NCI-H524 (cell line): Measurements from ENCODE around the gene APBB2.
"Not testable (repeated sequence)": the region's sequence is repeated elsewhere in the genome, so short reads cannot be mapped to it uniquely, and the experiment has no call there.

Experiments used
- DNase-seq, 2 experiments: peaks; one replicate each; lab custom pipeline; 2025; lab: John Stamatoyannopoulos, UW

Gene APBB2

GRCh38 chr4:41157009-41157408 lies 57.3 kb downstream of the APBB2 start:
- DNase-seq, result peak; percentile 86 to 97

DNA sequence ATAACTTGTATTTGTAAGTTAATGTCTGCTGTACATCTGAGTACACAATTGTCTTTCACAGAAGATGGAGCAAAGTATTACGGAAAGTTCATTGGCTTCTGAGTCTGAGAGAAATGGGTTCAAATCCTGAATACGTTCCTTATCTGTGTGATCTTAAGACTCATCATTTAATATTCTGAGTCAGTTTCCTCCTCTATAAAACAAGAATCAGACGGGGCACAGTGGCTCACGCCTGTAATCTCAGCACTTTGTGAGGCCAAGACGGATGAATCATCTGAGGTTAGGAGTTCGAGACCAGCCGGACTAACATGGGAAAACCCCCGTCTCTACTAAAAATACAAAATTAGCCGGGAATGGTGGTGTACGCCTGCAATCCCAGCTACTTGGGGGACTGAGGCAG lies 57.8 kb downstream of the APBB2 start:
- no peak for DNase-seq

GRCh38 chr4:41155194-41155830 lies 59.0 kb downstream of the APBB2 start:
- DNase-seq, result no peak

GRCh38 chr4:41154814-41155177 lies 59.5 kb downstream of the APBB2 start:
- no peak for DNase-seq

- DNase-seq, result no peak
These were observed 60.1 kb downstream of the APBB2 start for GRCh38 chr4:41154010-41154813.

DNA sequence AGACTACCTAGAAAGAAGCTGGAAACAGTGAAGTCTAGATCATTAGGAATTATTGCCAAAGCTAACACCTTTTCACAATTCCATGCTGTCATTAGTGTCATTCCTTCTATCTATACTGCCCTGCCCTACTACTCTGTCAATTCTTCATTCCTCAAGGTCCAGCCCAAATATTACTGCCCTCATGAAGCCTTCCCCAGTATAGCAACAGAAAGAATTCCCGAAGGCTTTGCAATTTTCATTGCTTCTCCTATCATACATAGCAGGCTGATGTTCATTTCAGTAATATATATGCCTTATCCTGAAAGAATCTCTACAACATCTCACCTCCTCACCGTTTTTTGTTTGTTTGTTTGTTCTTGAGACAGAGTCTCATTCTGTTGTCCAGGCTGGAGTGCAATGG lies 63.9 kb downstream of the APBB2 start:
- DNase-seq, result no peak

DNA sequence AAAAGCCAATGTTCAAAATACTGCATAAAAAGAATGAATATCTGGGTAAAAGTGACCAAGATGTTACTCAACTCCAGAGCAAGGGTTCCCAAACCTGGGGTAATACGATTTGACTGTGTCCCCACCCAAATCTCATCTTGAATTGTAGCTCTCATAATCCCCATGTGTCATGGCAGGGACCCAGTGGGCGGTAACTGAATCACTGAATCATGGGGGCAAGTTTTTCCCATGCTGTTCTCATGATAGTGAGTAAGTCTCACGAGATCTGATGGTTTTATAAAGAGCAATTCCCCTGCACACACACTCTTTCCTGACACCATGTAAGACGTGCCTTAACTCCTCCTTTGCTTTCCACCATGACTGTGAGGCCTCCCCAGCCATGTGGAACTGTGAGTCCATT lies 64.8 kb downstream of the APBB2 start:
- DNase-seq, result not testable (repeated sequence)

DNA sequence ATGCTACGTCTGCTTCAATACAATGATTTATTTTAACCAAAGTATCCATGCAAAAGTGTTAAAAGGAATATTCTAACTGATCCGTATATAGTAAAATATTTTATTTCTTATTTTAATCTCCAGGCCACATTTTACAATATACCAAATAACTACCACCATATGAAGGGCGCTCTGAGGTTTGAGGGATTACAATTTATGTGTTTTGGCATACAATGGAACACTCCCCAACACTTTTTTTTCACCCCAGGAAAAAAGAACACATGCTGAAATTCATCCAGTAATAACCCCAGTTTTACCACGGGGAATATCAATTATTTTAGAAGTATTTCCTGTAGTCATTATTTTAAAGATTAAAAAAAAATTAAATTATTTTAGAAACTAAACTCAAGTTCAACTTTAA lies 65.4 kb downstream of the APBB2 start:
- no peak for DNase-seq

- no peak for DNase-seq
These were observed 66.0 kb downstream of the APBB2 start for GRCh38 chr4:41148292-41148691.

DNA sequence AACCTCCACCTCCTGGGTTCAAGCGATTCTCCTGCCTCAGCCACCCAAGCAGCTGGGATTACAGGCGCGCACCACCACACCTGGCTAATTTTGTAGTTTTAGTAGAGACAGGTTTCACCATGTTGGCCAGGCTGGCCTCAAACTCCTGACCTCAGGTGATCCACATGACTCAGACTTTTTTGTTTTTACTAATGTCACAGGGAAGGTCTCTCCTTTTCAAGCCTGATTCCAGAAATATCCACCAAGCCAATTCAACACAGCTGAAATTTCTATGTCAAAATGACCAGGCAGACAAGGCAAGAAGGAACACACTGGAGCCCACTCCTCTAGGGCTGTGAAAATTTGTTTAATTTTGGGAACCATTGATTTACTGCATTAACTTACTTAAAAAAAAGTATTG lies 66.8 kb downstream of the APBB2 start:
- not testable (repeated sequence) for DNase-seq

DNA sequence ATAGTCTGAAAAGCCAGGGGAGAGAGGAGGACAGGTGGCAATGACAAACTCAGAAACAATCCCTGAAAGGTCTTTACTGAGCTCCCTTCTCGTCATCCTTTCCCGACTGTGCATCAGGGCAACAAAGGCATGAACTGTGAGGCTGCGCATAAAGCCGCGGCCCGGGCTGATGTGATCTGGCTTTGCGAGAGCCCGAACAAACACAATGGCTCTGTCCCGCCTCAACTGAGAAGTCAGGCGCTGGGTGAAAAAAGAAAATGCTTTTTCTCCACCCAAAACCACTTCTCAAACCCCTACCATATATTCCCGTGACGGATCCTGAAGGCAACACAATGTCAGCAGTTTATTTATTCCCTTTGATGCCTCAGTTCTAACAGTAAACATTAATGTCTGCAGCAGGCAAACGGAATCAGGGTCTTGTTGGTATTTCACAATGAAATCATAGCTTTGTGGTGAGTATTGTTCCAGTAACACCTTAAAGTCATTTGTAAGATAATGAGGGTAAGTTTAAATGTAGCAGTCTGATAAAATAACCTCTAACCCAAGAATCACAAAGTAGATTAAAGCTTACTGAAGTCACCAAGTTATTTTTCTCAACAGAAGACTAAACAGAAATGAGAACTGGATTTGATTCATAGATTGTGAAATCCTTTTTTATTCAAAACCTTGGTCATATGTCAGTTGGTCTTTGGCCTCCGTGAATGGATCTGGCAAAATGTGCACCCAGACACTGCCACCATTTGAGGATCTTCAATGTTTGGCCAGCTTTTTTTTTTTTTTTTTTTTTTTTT lies 67.4 kb downstream of the APBB2 start:
- DNase-seq, result no peak

- no peak for DNase-seq
These were observed 68.1 kb downstream of the APBB2 start for GRCh38 chr4:41146196-41146595.

DNA sequence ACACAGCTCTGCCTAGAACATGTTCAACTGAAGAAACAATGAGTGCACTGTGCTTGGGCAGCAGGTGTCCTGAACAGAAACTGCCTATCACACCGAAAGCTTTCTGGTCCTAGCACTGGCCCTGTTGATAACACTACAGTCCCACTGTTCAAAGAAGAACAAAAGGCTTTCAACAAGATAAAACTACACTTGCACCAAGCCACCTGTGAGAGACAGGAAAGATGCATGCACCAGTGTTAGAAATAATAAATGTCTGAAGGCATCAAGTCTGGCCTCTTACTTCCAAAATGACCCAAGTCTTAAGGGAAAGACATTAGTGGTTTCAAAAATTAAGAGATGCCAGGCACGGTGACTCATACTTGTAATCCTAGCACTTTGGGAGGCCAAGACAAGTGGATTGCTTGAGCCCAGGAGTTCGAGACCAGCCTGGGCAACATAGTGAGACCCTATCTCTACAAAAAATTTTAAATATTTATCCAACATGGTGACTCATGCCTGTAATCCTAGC lies 68.7 kb downstream of the APBB2 start:
- no peak for DNase-seq

GRCh38 chr4:41144812-41145211 lies 69.5 kb downstream of the APBB2 start:
- DNase-seq, result no peak

GRCh38 chr4:41144040-41144379 lies 70.3 kb downstream of the APBB2 start:
- no peak for DNase-seq

GRCh38 chr4:41143311-41144039 lies 70.9 kb downstream of the APBB2 start:
- DNase-seq, result no peak

DNA sequence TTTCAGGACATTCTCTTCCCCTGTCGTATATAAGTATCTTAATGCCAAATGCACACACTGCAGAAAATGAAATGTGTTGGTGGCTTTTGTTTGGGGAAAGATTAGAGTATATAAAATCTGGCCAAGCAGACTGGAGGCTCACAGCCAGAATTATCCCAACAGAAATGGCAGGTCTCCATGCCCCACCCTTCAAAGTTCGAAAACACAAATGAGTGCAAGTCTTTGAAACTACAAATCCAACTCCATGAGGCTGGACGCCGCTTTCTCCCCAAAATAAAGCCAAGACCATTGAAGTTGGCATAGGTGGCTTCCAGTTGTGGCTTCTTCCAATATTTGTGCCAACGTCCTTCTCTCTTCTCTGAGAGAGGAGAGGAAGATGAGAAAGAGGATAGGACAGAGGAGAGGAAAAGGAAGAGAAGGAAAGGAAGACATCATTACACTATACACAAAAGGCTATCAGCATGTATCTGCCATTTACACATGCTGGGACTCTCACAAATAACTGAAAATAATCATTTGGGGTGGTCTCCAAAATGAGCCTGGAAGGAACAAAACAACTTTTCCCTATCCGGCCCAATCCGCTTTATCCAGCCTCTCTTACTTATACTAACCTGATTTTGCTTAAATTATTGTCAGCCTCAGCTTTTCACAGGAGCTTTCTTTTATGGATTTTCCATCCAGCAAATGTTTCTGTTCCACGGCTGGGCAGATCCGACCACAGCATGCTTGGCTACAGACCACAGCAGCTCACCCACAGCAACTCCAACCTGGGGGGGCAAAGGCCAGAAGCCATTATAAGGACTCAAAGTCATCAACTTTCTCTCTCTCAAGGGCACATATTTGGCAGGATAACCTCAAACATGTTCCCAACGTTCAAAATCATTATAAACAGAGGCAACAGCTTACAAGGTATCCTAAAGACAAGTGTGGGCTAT lies 71.7 kb downstream of the APBB2 start:
- DNase-seq, result no peak

DNA sequence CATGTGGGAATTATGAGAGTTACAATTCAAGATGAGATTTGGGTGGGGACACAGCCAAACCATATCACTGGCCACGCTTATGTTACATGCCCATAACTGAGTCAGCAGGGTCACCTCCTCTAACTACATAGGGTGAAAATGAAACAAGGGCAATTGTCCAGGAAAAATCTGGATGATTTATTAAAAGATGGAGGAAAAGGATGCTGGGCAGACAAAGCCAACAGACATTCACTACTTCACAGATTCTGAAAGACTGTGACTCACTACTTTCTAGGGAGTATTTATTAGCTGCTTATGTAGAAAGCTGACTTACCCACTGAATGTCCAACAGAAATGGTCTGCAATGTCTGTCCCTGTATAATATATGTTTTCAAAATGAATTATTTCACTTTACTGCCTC lies 72.4 kb downstream of the APBB2 start:
- no peak for DNase-seq

GRCh38 chr4:41140410-41140809 lies 73.9 kb downstream of the APBB2 start:
- DNase-seq, result no peak

DNA sequence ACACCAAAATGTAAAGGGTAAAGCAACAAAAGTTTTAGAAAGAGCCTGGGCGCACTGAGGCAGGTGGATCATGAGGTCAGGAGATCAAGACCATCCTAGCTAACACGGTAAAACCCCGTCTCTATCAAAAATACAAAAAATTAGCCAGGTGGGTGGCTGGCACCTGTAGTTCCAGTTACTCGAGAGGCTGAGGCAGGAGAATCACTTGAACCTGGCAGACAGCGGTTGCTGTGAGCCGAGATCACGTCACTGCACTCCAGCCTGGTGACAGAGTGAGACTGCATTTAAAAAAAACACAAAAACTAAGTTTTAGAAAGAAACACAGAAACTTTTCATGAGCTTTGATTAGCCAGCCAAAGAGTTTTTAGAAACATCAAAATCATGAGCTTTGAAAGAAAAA lies 76.5 kb downstream of the APBB2 start:
- DNase-seq, result no peak

DNA sequence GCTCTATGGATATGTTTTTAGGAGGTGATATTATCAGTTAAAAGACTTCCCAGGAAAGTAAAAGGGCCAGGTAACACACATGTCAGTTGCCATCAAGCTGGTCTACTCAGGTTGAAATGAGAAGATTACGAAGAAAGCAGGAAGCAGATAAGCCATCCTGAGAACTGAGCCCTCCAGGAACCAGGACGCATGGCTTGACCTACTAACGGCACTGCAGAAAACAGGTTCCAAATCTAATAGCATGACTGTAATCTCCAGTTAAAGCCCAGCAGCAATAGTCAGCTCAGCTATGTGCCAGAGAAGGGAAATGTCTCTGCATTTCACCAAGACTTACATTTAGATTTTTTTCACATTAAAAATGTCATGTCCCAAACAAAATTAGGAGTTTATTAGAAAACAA lies 77.9 kb downstream of the APBB2 start:
- DNase-seq, result no peak
